ENCODE results near the gene STXBP5. TPM values are rescaled to one million over a fixed set of nuclear protein-coding genes. Genes with fewer than 3 reads are reported as not detected.

The STXBP5 gene
- total RNA-seq, 2 donors from 2014 or later: 25.9 to 30.3 TPM

GRCh38 chr6:147331401-147331800 is 127.2 kb downstream of the STXBP5 start:
- H3K36me3 ChIP-seq (replicated peaks in 1 of 2; ENCODE audit: insufficient read depth in 1 of 2, low read depth in 2 of 2): peaks cover 0 to 7% of the 10 kb centered on the region in 2 donors
- TF ChIP-seq POLR2A (IDR thresholded peaks at IDR 0.05): no peak
- TF ChIP-seq, protein P1, sequence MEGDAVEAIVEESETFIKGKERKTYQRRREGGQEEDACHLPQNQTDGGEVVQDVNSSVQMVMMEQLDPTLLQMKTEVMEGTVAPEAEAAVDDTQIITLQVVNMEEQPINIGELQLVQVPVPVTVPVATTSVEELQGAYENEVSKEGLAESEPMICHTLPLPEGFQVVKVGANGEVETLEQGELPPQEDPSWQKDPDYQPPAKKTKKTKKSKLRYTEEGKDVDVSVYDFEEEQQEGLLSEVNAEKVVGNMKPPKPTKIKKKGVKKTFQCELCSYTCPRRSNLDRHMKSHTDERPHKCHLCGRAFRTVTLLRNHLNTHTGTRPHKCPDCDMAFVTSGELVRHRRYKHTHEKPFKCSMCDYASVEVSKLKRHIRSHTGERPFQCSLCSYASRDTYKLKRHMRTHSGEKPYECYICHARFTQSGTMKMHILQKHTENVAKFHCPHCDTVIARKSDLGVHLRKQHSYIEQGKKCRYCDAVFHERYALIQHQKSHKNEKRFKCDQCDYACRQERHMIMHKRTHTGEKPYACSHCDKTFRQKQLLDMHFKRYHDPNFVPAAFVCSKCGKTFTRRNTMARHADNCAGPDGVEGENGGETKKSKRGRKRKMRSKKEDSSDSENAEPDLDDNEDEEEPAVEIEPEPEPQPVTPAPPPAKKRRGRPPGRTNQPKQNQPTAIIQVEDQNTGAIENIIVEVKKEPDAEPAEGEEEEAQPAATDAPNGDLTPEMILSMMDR (IDR thresholded peaks at IDR 0.05): no peak
- DNase-seq (no peak), ATAC-seq (no peak)
- intact Hi-C loops (cut with DNase I): no loop called here
- no peaks in the 10 kb centered on the region for H3K4me1 ChIP-seq
- no peaks in the 10 kb centered on the region for H3K9me3 ChIP-seq
- H3K27ac ChIP-seq: no peak overlapping the region
- no peaks in the 10 kb centered on the region for H3K27me3 ChIP-seq
- WGBS, 2 donors: 82 to 100% methylated on average over 1 of the region's 1 CpG
- no peak overlapping the region for H3K4me3 ChIP-seq

DNA sequence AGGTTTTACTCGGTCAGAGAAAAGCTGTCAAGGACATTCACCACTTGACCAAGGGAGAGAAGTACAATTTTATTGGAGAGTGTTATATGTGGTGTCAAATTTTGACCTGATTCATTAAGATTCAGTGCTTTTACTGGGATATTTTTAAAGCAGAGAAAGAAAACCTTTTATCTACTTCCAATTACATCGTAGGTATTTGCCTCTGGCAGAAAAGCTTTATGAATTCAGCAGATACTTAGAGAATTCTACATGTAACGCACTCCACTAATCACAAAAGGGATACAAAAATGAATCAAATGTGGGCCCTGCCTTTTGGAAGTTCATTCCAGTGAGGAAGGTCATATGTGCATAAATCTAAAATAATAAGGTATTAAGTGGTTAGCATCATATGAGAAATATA is 133.7 kb downstream of the STXBP5 start:
- intact Hi-C loops (cut with DNase I): no loop called here
- no peak for DNase-seq
- TF ChIP-seq, protein P1 (IDR thresholded peaks at IDR 0.05): no peak
- no peak for TF ChIP-seq POLR2A (IDR thresholded peaks at IDR 0.05)
- no peaks in the 10 kb centered on the region for H3K9me3 ChIP-seq
- no peak overlapping the region for H3K27ac ChIP-seq
- H3K4me3 ChIP-seq: no peak overlapping the region
- no peaks in the 10 kb centered on the region for H3K4me1 ChIP-seq
- 84 to 93% methylated on average over 3 of the region's 3 CpGs for WGBS, 2 donors
- peaks cover 0 to 4% of the 10 kb centered on the region in 2 donors for H3K36me3 ChIP-seq (replicated peaks in 1 of 2; ENCODE audit: insufficient read depth in 1 of 2, low read depth in 2 of 2)
- no peak for ATAC-seq
- H3K27me3 ChIP-seq: no peaks in the 10 kb centered on the region

GRCh38 chr6:147341486-147341885 is 137.3 kb downstream of the STXBP5 start:
- H3K36me3 ChIP-seq (replicated peaks in 1 of 2; ENCODE audit: insufficient read depth in 1 of 2, low read depth in 2 of 2): peaks cover 0 to 4% of the 10 kb centered on the region in 2 donors
- no peak overlapping the region for H3K27ac ChIP-seq
- WGBS, 2 donors: 28 to 33% methylated on average over 1 of the region's 1 CpG
- H3K27me3 ChIP-seq: no peaks in the 10 kb centered on the region
- H3K4me3 ChIP-seq: no peak overlapping the region
- intact Hi-C loops (cut with DNase I): no loop called here
- ATAC-seq (no peak), DNase-seq (no peak)
- H3K4me1 ChIP-seq: no peaks in the 10 kb centered on the region
- TF ChIP-seq, protein P1 (IDR thresholded peaks at IDR 0.05): no peak
- no peak for TF ChIP-seq POLR2A (IDR thresholded peaks at IDR 0.05)
- no peaks in the 10 kb centered on the region for H3K9me3 ChIP-seq

- H3K27ac ChIP-seq: no peak overlapping the region
- H3K36me3 ChIP-seq (replicated peaks in 1 of 2; ENCODE audit: insufficient read depth in 1 of 2, low read depth in 2 of 2): peaks cover 0 to 2% of the 10 kb centered on the region in 2 donors
- WGBS, 2 donors: 85 to 89% methylated on average over 2 of the region's 2 CpGs
- no peak overlapping the region for H3K4me3 ChIP-seq
- TF ChIP-seq, protein P1 (IDR thresholded peaks at IDR 0.05): no peak
- TF ChIP-seq POLR2A (IDR thresholded peaks at IDR 0.05): no peak
- intact Hi-C loops (cut with DNase I): no loop called here
- H3K4me1 ChIP-seq: no peaks in the 10 kb centered on the region
- no peaks in the 10 kb centered on the region for H3K9me3 ChIP-seq
- H3K27me3 ChIP-seq: no peaks in the 10 kb centered on the region
- no peak for DNase-seq
- ATAC-seq: no peak
These were observed 141.7 kb downstream of the STXBP5 start for GRCh38 chr6:147345902-147346301.

DNA sequence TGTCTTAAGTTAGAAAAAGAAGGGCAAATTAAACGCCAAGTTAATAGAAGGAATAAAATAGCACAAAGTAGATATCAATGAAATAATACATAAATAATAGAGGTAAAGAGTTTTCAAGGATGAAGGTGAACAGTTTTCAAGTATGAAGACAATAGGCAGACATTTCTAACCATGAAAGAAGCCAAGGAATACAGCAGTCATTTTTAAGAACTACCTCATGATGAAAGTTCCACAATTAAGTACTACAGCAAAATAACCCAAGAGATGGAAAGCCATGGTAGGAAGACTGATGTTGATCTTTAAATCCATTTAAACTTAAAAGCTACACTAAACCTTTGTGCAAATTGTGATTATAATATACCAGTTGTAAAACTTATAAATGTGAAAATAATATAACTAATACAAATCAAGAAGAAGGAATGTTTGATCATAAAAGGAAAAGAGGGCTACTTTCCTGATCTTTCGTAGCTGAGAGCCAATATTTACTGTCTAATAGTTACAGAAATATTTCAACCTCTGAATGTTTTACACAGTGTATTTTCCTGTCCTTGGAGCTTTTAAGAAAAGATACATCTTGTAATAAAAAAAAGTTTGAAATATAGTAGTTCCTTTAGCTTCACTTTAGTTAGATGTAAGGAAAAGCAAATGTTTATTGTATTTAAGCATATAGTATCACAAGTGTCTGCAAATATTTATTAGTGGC is 143.1 kb downstream of the STXBP5 start:
- no peaks in the 10 kb centered on the region for H3K4me1 ChIP-seq
- H3K4me3 ChIP-seq: no peak overlapping the region
- DNase-seq: no peak
- H3K9me3 ChIP-seq: no peaks in the 10 kb centered on the region
- no peak for TF ChIP-seq POLR2A (IDR thresholded peaks at IDR 0.05)
- TF ChIP-seq, protein P1 (IDR thresholded peaks at IDR 0.05): no peak
- intact Hi-C loops (cut with DNase I): no loop called here
- 93% methylated on average over 2 of the region's 2 CpGs for WGBS, 2 donors
- peaks cover 0 to 2% of the 10 kb centered on the region in 2 donors for H3K36me3 ChIP-seq (replicated peaks in 1 of 2; ENCODE audit: insufficient read depth in 1 of 2, low read depth in 2 of 2)
- ATAC-seq: no peak
- no peaks in the 10 kb centered on the region for H3K27me3 ChIP-seq
- no peak overlapping the region for H3K27ac ChIP-seq

Measured in body of pancreas (tissue), 4 donors.